Choroid plexus epithelial cell (primary cell): ENCODE measurements around the gene GOLT1B.
"Not testable (repeated sequence)": the region's sequence is repeated elsewhere in the genome, so short reads cannot be mapped to it uniquely, and the experiment has no call there.

ENCODE experiments used
- DNase-seq: peaks from one replicate; pipeline ENCODE4 v3.0.0-alpha.2; 2010; ENCODE audit warnings: low read depth
- H3K4me3 ChIP-seq: 2 replicates; pipeline ENCODE4 v1.5.1; 2011; ENCODE audit warnings: low read depth, mild to moderate bottlenecking, control low read depth, low read length, moderate library complexity
- TF ChIP-seq, protein P1 (sequence below): conservative IDR thresholded peaks from 2 replicates; pipeline ENCODE4 v1.5.1; 2011; ENCODE audit warnings: low read depth, mild to moderate bottlenecking, control low read depth, inconsistent platforms, low read length, moderate library complexity

Gene GOLT1B, protein sequence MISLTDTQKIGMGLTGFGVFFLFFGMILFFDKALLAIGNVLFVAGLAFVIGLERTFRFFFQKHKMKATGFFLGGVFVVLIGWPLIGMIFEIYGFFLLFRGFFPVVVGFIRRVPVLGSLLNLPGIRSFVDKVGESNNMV

DNA sequence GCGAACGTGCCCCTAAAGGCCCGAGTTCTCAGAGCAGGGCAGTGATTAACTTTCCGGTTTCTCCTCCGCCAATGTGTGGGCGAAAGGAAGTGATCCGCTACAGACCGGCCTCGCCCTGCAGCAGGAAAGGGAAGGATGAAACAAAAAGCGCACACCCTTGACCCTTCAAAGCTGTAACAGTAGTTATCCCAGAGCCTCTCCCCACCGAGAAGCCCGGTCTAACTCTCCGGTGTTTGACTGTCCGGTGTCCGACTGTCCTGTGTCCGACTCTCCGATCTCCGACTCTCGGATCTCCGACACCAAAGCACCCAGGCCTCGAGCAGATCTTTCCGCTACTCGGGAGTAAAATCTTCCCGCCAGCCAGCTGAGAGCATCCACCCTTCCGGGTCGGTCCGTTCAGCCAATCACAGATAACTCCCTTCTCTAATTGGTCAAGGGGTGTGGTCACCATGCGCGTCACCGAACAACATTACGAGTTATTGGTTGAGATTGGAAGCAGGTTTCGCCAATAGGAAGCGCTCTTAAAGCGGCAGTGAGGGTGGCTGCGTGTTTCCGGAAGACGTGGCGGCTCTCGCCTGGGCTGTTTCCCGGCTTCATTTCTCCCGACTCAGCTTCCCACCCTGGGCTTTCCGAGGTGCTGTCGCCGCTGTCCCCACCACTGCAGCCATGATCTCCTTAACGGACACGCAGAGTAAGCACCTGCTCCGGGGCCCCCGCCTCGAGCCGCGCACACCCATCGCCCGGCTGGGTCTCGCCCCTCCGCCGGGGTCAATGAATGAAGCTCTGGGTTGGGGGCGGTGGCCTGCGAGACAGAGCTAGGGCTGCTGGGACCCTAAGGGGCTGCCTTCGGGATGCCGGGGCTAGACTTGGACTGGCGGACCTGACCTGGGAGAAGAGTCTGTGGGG is at the start of gene GOLT1B, which contains the start of gene RECQL:
Gene GOLT1B (plus strand): TSS at position 532 of the 906 bp plus-strand sequence. CDS start 135 bp downstream, at position 667.
Gene RECQL (minus strand): TSS at position 378 of the 906 bp plus-strand sequence. CDS start 2,065 bp downstream, outside the sequence.
- TF ChIP-seq, protein P1, sequence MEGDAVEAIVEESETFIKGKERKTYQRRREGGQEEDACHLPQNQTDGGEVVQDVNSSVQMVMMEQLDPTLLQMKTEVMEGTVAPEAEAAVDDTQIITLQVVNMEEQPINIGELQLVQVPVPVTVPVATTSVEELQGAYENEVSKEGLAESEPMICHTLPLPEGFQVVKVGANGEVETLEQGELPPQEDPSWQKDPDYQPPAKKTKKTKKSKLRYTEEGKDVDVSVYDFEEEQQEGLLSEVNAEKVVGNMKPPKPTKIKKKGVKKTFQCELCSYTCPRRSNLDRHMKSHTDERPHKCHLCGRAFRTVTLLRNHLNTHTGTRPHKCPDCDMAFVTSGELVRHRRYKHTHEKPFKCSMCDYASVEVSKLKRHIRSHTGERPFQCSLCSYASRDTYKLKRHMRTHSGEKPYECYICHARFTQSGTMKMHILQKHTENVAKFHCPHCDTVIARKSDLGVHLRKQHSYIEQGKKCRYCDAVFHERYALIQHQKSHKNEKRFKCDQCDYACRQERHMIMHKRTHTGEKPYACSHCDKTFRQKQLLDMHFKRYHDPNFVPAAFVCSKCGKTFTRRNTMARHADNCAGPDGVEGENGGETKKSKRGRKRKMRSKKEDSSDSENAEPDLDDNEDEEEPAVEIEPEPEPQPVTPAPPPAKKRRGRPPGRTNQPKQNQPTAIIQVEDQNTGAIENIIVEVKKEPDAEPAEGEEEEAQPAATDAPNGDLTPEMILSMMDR = no peak
- peak; percentile 99 for DNase-seq
- peak within 1 kb of the TSS; percentile 90 for H3K4me3 ChIP-seq

DNA sequence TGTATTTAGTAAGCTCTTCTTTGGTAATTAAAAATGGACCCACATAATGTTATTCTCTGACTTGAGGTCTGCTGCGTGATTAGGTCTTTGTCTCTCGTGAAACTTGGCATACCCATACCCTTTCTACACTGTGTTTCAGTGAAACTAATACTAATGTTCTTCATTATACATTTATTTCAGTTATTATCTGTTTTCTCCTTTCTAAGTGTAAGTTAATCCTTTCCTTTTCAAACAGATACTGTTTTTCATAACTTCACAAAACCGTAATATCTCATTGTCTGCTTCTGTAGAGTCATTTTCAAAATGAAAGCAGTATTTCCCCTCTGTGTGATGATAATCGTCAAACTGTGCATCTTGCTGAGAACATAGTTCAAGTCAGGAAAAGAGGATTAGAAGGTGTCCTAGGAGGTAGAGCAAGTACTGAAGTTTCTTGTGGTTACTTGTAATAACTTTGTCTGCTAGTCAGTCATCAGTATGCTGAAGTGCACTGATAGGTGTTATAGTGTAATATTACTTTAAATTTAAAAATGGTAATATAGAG is 48.2 kb upstream of the GOLT1B start:
- no peak for DNase-seq
- TF ChIP-seq, protein P1 = no peak
- H3K4me3 ChIP-seq = no peak overlapping the region

DNA sequence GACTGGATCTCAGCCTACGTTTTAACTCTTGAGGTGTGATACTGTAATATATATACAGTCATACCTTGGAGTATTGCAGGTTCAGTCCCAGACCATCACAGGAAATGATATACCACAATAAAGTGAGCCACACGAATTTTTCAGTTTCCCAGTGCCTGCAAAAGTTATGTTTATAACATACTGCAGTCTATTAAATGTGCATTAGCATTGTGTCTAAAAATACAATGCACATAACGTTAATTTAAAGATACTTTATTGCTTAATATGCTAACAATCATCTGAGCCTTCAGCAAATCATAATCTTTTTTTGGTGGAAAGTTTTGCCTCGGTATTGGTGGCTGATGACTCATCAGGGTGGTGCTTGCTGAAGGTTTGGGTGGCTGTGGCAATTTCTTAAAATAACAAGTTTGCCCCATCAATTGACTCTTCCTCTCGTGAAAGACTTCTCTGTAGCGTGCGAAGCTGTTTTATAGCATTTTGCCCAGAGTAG is 45.3 kb upstream of the GOLT1B start:
- H3K4me3 ChIP-seq = no peak overlapping the region
- TF ChIP-seq, protein P1 = no peak
- no peak for DNase-seq

DNA sequence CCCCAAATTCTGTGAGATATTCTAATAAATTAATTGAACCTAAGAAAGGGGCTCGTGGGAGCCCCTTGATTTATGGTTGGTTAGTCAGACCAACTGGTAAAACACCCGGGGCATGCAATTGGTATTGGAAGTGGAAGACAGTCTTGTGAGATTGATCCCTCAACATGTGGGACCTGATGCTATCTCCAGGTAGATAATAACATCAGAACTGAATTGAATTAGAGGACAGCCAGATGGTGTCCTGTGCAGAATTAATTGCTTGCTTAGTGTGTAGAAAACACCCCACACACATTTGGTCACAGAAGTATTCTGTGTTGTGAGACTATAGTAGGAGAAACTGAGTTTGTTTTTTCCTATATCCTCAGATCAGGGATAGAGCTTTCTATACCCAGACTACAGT is 42.1 kb upstream of the GOLT1B start:
- H3K4me3 ChIP-seq = no peak overlapping the region
- no peak for DNase-seq
- TF ChIP-seq, protein P1 = no peak

DNA sequence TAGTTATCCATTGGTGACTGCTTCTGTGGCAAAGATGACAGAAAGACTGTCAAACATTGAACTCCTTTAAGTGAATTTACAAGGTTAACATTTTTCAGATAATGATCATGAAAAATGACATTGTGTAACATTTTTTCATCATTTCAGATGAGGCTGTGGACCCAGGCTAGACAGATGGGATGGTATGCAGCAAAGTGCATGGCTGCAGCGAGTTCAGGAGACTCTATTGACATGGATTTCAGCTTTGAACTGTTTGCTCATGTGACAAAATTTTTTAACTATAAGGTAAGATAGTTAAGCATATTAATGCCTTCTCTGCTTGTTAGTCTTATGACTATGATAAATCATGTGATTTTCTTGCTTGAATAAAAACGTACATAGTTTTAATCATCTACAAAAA is 34.3 kb upstream of the GOLT1B start:
- H3K4me3 ChIP-seq, DNase-seq: not testable (repeated sequence)

DNA sequence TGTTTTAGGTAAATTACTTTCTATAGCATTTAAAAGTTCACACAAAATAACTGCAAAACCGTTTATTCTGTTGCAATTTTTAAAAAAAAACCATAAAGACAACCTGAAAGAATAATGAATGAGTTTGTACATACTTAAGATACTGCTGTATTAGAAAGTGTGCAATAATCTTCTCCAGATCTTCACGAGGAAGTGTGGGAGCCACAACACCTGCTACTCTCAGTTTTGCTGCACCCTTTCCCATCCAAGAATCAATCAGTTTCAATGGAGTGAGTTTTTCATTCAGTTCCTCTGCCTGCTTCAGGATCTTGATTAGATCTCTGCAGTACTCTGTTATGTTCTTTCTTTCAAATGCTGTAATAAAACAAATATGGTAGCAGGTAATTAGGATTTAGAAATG is 30.3 kb upstream of the GOLT1B start:
- H3K4me3 ChIP-seq = no peak overlapping the region
- TF ChIP-seq, protein P1 = no peak
- no peak for DNase-seq

DNA sequence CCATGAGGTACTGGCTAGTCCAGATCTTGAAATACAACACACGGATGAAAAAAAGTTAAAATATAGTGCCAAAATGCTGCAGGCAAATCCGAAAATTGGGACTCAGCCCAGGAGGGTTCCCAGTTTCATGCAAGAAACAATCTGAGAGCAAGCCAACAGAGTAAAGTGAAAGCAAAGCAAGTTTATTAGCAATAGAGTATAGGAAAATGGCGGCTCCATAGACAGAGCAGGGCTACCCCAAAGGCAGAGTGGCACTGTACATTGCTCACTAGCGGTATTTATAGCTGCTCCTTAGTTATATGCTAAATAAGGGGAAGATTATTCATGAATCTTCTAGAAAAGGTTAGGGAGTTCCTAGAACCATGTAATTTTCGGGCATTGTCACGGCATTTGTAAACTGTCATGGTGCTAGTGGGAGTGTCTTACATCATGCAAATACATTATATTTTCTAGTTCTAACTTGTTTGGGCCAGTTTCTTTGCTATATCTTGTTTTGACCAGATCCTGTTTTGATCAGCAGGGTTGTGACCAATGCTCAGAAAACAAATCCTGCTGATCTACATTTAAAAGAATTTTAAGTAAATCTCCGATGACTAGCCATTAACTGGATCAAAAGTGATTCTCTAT is 29.3 kb upstream of the GOLT1B start:
- TF ChIP-seq, protein P1 = no peak
- no peak overlapping the region for H3K4me3 ChIP-seq
- DNase-seq = no peak
